OCI-LY7 (cell line): ENCODE measurements around the gene CLDN24. TPM values are rescaled to one million over a fixed set of nuclear protein-coding genes. Genes with fewer than 3 reads are reported as not detected.

Experiments used
- BruUV-seq: library from RNA; stranded (reverse); fragments of 400-500 nt; replicated peaks from 2 replicates; lab custom pipeline; 2021; lab: Mats Ljungman, UMichigan
- CTCF ChIA-PET: fragments of 300-600 bp; sonication (Branson Sonifier 250); formaldehyde crosslinking; loops from one replicate; lab custom pipeline; 2022; ENCODE audit warnings: antibody characterized with exemption; ENCODE audit not compliant: unreplicated experiment; lab: Charles Lee
- POLR2A ChIA-PET: fragments of 300-600 bp; sonication (Branson Sonifier 250); formaldehyde crosslinking; loops from one replicate; lab custom pipeline; 2022; ENCODE audit warnings: antibody characterized with exemption; lab: Charles Lee
- DNase-seq: peaks from one replicate; pipeline ENCODE4 v3.0.0-alpha.2; 2015; ENCODE audit warnings: low spot score
- H2AFZ ChIP-seq: fragments of 200-600 bp; sonication (generic), shearing (Covaris generic); 2 replicates; pipeline ENCODE4 v1.6.1; 2014; ENCODE audit warnings: mild to moderate bottlenecking, antibody characterized with exemption, low read length, moderate library complexity
- H3K27ac ChIP-seq: fragments of 200-600 bp; sonication (generic); 2 replicates; pipeline ENCODE4 v1.5.1; 2014; ENCODE audit warnings: mixed run types, low read depth, mild to moderate bottlenecking, moderate library complexity, low read length, inconsistent platforms; ENCODE audit not compliant: poor library complexity, severe bottlenecking
- H3K36me3 ChIP-seq: fragments of 200-600 bp; sonication (generic); 2 replicates; pipeline ENCODE4 v1.6.1; 2014; ENCODE audit warnings: mild to moderate bottlenecking, antibody characterized with exemption, low read length, moderate library complexity, mixed read lengths; ENCODE audit not compliant: insufficient read depth
- H3K4me1 ChIP-seq: fragments of 200-600 bp; sonication (generic); 2 replicates; pipeline ENCODE4 v1.5.1; 2014; ENCODE audit warnings: mild to moderate bottlenecking, low read length; ENCODE audit not compliant: insufficient read depth, poor library complexity, severe bottlenecking
- H3K4me2 ChIP-seq: fragments of 200-600 bp; sonication (generic); 2 replicates; pipeline ENCODE4 v1.6.1; 2014; ENCODE audit warnings: mild to moderate bottlenecking, low read length
- H3K4me3 ChIP-seq: fragments of 200-600 bp; sonication (generic); 2 replicates; pipeline ENCODE4 v1.5.1; 2014; ENCODE audit warnings: mild to moderate bottlenecking, low read depth, low read length; ENCODE audit not compliant: poor library complexity, severe bottlenecking
- H3K79me2 ChIP-seq: fragments of 200-600 bp; sonication (generic); 2 replicates; pipeline ENCODE4 v1.6.1; 2016; ENCODE audit warnings: low read depth, mild to moderate bottlenecking, low read length, moderate library complexity, mixed read lengths; ENCODE audit not compliant: insufficient read depth
- H3K9me2 ChIP-seq: fragments of 200-600 bp; sonication (generic); 2 replicates; pipeline ENCODE4 v1.6.1; 2016; ENCODE audit warnings: mild to moderate bottlenecking, low read length, mixed read lengths; ENCODE audit not compliant: insufficient read depth
- H3K9me3 ChIP-seq: fragments of 200-600 bp; sonication (generic); 2 replicates; pipeline ENCODE4 v1.6.1; 2014; ENCODE audit warnings: mild to moderate bottlenecking, mixed run types, low read length, mixed read lengths
- H4K20me1 ChIP-seq: fragments of 200-600 bp; sonication (generic); 2 replicates; pipeline ENCODE4 v1.6.1; 2014; ENCODE audit warnings: mild to moderate bottlenecking, antibody characterized with exemption, low read length, moderate library complexity, mixed read lengths; ENCODE audit not compliant: insufficient read depth
- EZH2phosphoT487 ChIP-seq: fragments of 200-600 bp; sonication (generic); IDR thresholded peaks from 2 replicates; pipeline ENCODE4 v1.6.1; 2018; ENCODE audit warnings: low read depth, borderline replicate concordance, mild to moderate bottlenecking, mixed run types, antibody characterized with exemption, low read length, moderate library complexity, mixed read lengths
- intact Hi-C: fragments of 100-400 bp; cut with micrococcal nuclease; formaldehyde crosslinking; loops from one replicate; pipeline ENCODE4 v1.10.0; 2022; ENCODE audit not compliant: unreplicated experiment
- total RNA-seq, 2 experiments: library from RNA; depleted of rRNA in 1 of 2; stranded (reverse); fragments of >200 nt in 1 of 2; shearing (Covaris generic) in 1 of 2; gene quantifications; 2 replicates each; pipeline ENCODE4 v1.2.3, GENCODE V29; 2014 to 2022
- TF ChIP-seq, protein P1 (sequence below): fragments of 200-600 bp; sonication (generic); conservative IDR thresholded peaks from 2 replicates; pipeline ENCODE4 v1.5.1; 2014; ENCODE audit warnings: mild to moderate bottlenecking, antibody characterized with exemption, low read length, moderate library complexity, mixed read lengths

Gene CLDN24
- total RNA-seq, 2 experiments from 2014 or later = not detected

DNA sequence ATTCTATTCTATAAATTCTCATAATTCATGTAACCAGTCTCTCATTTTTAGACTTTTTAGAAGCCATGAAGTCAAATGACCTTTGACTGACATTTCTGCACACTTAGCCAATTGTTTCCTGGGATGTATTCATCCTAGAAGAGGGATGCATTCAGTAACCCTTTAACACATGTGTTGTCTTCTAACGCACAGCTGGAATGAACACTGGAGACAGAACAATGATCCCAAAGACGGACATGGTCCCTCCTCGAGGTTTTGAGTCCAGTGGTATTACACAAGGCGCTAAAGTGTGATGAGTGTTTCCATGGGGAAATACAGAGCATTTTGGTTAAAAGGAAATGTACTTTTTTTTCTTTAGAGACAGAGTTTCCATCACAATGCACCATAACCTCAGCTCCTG is 39.8 kb upstream of the CLDN24 start:
- Histone ChIP-seq H3K9me2 (no peaks in the 10 kb centered on the region), H3K4me3 (no peak overlapping the region), H3K4me2 (no peak overlapping the region), H3K27ac (no peak overlapping the region), H3K36me3 (no peaks in the 10 kb centered on the region), H4K20me1 (no peaks in the 10 kb centered on the region), H3K9me3 (no peaks in the 10 kb centered on the region), H3K79me2 (no peaks in the 10 kb centered on the region), H3K4me1 (no peaks in the 10 kb centered on the region), H2AFZ (no peak overlapping the region)
- BruUV-seq = no TSS peak
- intact Hi-C loops = no loop called here
- DNase-seq = no peak
- POLR2A ChIA-PET = interaction anchor here (1.3 kb wide), 1 partner anchor 10 kb away, joined by 4 read pairs; no protein-coding TSS in a partner anchor
- CTCF ChIA-PET = no interaction called here
- no peak for TF ChIP-seq EZH2phosphoT487
- TF ChIP-seq, protein P1, sequence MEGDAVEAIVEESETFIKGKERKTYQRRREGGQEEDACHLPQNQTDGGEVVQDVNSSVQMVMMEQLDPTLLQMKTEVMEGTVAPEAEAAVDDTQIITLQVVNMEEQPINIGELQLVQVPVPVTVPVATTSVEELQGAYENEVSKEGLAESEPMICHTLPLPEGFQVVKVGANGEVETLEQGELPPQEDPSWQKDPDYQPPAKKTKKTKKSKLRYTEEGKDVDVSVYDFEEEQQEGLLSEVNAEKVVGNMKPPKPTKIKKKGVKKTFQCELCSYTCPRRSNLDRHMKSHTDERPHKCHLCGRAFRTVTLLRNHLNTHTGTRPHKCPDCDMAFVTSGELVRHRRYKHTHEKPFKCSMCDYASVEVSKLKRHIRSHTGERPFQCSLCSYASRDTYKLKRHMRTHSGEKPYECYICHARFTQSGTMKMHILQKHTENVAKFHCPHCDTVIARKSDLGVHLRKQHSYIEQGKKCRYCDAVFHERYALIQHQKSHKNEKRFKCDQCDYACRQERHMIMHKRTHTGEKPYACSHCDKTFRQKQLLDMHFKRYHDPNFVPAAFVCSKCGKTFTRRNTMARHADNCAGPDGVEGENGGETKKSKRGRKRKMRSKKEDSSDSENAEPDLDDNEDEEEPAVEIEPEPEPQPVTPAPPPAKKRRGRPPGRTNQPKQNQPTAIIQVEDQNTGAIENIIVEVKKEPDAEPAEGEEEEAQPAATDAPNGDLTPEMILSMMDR = no peak

DNA sequence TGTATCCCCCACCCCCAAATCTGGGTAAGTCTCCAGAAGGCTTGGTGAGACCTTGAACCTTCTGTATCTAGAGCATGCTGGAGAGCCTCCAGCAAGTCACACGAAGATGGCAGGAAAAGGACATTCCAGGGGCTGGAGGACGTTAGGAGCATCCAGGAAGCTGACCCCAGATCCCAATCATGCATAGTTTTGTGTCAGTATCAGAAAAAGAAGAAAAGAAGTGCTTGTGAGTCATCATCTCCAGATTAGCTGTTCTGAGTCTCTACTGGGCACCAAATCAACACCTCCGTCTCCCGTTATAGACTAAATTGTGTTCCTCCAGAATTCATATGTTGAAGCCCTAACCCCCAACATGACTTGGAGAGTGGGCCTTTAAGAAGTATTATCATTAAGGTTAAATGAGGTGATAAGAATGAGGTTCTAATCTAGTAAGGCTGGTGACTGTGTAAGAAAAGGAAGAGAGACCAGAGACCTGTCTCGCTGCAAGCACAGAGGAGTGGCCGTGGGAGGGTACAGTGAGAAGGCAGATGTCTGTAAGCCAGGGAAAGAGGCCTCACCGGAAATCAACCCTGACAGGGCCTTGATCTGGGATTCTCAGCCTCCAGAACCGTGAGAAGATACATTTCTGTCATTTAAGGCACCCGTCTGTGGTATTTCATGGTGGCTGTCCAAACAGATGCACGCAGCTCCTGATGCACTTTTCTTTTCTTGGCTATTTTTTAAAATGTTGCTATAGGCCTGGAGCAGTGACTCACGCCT is 38.1 kb upstream of the CLDN24 start:
- Histone ChIP-seq H3K9me3 (no peaks in the 10 kb centered on the region), H3K79me2 (no peaks in the 10 kb centered on the region), H3K9me2 (no peaks in the 10 kb centered on the region), H4K20me1 (no peaks in the 10 kb centered on the region), H3K4me2 (no peak overlapping the region), H3K27ac (no peak overlapping the region), H3K36me3 (no peaks in the 10 kb centered on the region), H2AFZ (no peak overlapping the region), H3K4me3 (no peak overlapping the region), H3K4me1 (no peaks in the 10 kb centered on the region)
- intact Hi-C loops = no loop called here
- DNase-seq = no peak
- POLR2A ChIA-PET = no interaction called here
- no TSS peak for BruUV-seq
- TF ChIP-seq, protein P1 = no peak
- TF ChIP-seq EZH2phosphoT487 = no peak
- CTCF ChIA-PET = no interaction called here

DNA sequence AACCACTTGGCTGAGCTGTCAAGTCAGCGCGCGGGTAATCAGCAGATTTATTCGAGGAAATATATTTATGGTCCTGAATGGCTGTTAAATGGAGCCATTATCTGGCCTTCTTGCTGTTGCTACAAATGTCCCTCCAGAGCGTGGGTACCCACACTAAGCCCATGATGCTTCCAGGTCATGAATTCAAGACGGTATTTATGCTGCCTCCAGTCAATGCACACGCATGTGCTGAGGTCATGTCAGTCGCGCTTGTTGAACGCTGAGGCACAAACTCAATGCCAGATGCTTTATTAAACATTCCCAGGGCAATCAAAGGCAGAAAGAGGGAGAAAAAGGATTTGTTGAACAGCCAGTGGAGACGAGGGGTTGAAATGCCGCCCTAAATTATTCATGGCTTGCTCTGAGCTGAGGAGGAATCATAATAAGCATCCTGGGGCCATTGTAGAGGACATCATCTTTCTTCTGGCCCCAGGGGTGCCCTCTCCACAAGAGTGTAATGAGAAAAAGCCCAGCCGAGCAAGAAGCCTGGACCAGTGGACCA is 36.1 kb upstream of the CLDN24 start:
- Histone ChIP-seq H3K79me2 (no peaks in the 10 kb centered on the region), H3K4me2 (no peak overlapping the region), H3K4me3 (no peak overlapping the region), H3K9me3 (no peaks in the 10 kb centered on the region), H3K9me2 (no peaks in the 10 kb centered on the region), H3K27ac (no peak overlapping the region), H4K20me1 (no peaks in the 10 kb centered on the region), H3K36me3 (no peaks in the 10 kb centered on the region), H2AFZ (no peak overlapping the region), H3K4me1 (no peaks in the 10 kb centered on the region)
- no TSS peak for BruUV-seq
- CTCF ChIA-PET = no interaction called here
- intact Hi-C loops = no loop called here
- POLR2A ChIA-PET = no interaction called here
- no peak for DNase-seq
- TF ChIP-seq, protein P1 = no peak
- no peak for TF ChIP-seq EZH2phosphoT487
